HL-60/S4 (cell line): Measurements from ENCODE around the gene ERCC6L2.

Experiments
- in situ Hi-C: fragments of 300-500 bp; cut with MboI; formaldehyde crosslinking; loops from 2 replicates; pipeline ENCODE4 v1.14.3; 2022; ENCODE audit warnings: low sequenced_read_pairs

Gene ERCC6L2

GRCh38 chr9:95875305-95876137, at the start of gene ERCC6L2:
TSS of gene ERCC6L2 (plus strand) at chr9:95875691. CDS start at chr9:95876039, 348 bp downstream.
- in situ Hi-C loops: no loop called here

GRCh38 chr9:95826183-95826838, 49.2 kb upstream of the ERCC6L2 start:
- in situ Hi-C loops: no loop called here

- in situ Hi-C loops: no loop called here
Observed at GRCh38 chr9:95830768-95831167, 44.7 kb upstream of the ERCC6L2 start.

- in situ Hi-C loops: no loop called here
Observed at GRCh38 chr9:95831810-95832209, 43.7 kb upstream of the ERCC6L2 start.

GRCh38 chr9:95833546-95834178, 41.8 kb upstream of the ERCC6L2 start:
- in situ Hi-C loops: no loop called here

- in situ Hi-C loops: no loop called here
Observed at GRCh38 chr9:95834281-95834907, 41.1 kb upstream of the ERCC6L2 start.

GRCh38 chr9:95835393-95835792, 40.1 kb upstream of the ERCC6L2 start:
- in situ Hi-C loops: no loop called here

- in situ Hi-C loops: no loop called here
Observed at GRCh38 chr9:95836072-95836471, 39.4 kb upstream of the ERCC6L2 start.

- in situ Hi-C loops: no loop called here
Observed at GRCh38 chr9:95839012-95839411, 36.5 kb upstream of the ERCC6L2 start.

GRCh38 chr9:95840074-95840473, 35.4 kb upstream of the ERCC6L2 start:
- in situ Hi-C loops: no loop called here

GRCh38 chr9:95841377-95841776, 34.1 kb upstream of the ERCC6L2 start:
- in situ Hi-C loops: no loop called here

- in situ Hi-C loops: no loop called here
Observed at GRCh38 chr9:95845751-95846150, 29.7 kb upstream of the ERCC6L2 start.

- in situ Hi-C loops: no loop called here
Observed at GRCh38 chr9:95848764-95849163, 26.7 kb upstream of the ERCC6L2 start.

- in situ Hi-C loops: no loop called here
Observed at GRCh38 chr9:95852059-95853032, 23.1 kb upstream of the ERCC6L2 start.

GRCh38 chr9:95854386-95855020, 21.0 kb upstream of the ERCC6L2 start:
- in situ Hi-C loops: no loop called here

GRCh38 chr9:95855961-95856360, 19.5 kb upstream of the ERCC6L2 start:
- in situ Hi-C loops: no loop called here

- in situ Hi-C loops: no loop called here
Observed at GRCh38 chr9:95857124-95857523, 18.4 kb upstream of the ERCC6L2 start.

- in situ Hi-C loops: no loop called here
Observed at GRCh38 chr9:95857896-95858295, 17.6 kb upstream of the ERCC6L2 start.

- in situ Hi-C loops: no loop called here
Observed at GRCh38 chr9:95862343-95862742, 13.1 kb upstream of the ERCC6L2 start.
